Right cardiac atrium (tissue), 5 donors: ENCODE measurements around the gene SDK1. TPM values are rescaled to one million over a fixed set of nuclear protein-coding genes. Genes with fewer than 3 reads are reported as not detected.

Experiments used
- ATAC-seq, 2 donors: fragments of 200-7000 bp; cut with Tn5 transposase; one replicate each; pipeline versions ENCODE4 v1.8.0 to v1.9.1; 2020; ENCODE audit warnings: moderate library complexity in 2 of 2, mild to moderate bottlenecking in 1 of 2
- DNase-seq, 3 donors: peaks; one replicate each; pipeline ENCODE4 v3.0.0-alpha.2; 2020
- H3K27ac ChIP-seq: one replicate; pipeline ENCODE4 v1.5.1; 2013; ENCODE audit warnings: mild to moderate bottlenecking, low read length, control low read depth, moderate library complexity
- H3K27me3 ChIP-seq: one replicate; pipeline ENCODE4 v1.6.1; 2013; ENCODE audit not compliant: control insufficient read depth, insufficient read depth
- H3K4me1 ChIP-seq: one replicate; pipeline ENCODE4 v1.6.1; 2013; ENCODE audit warnings: low read length; ENCODE audit not compliant: control insufficient read depth, insufficient read depth
- H3K4me3 ChIP-seq: one replicate; pipeline ENCODE4 v1.5.1; 2013; ENCODE audit warnings: low read length, control low read depth
- H3K9me3 ChIP-seq: one replicate; pipeline ENCODE4 v1.6.1; 2013; ENCODE audit warnings: low read length; ENCODE audit not compliant: control insufficient read depth
- WGBS: extraction: QIAGEN DNeasy Blood & Tissue Kit; methylation state at CpG from one replicate; pipeline ENCODE4 v1.1.7; 2013; 5-methylcytosine and 5-hydroxymethylcytosine counted together
- intact Hi-C, 4 donors: fragments of 100-400 bp; cut with DNase I; formaldehyde crosslinking; loops; one replicate each; pipeline versions ENCODE4 v1.11.0 to v1.14.0; 2022 to 2023
- polyA plus RNA-seq: library from polyadenylated mRNA; stranded (reverse); fragments of 200-250 nt; gene quantifications from one replicate; pipeline ENCODE4 v1.2.3, GENCODE V29; 2013
- total RNA-seq, 4 donors: library from RNA; stranded (reverse); fragmentation: NEBNext Ultra II Directional; extraction: Animal tissue kit (Norgen Biotek cat#: 25700); gene quantifications; one replicate each; pipeline ENCODE4 v1.2.1, GENCODE V29; 2021
- donor health status: healthy with polysubstance abuse.
- donor health status: DM: no; HTN: yes; CAD: no.
- donor health status: DM: no; HTN: no; CAD: no.
- donor health status: DM: no; HTN: yes; CAD: no; lungs with severe emphysema.
- donor health status: DM: yes; HTN: yes; CAD: no.

The SDK1 gene
- total and polyA plus RNA-seq, 5 donors: 0.97 to 3.2 (median 2.4) TPM

- Histone ChIP-seq H3K9me3 (no peaks in the 10 kb centered on the region), H3K4me1 (no peaks in the 10 kb centered on the region), H3K27me3 (no peaks in the 10 kb centered on the region), H3K4me3 (no peak overlapping the region), H3K27ac (no peak overlapping the region)
- no peak for ATAC-seq
- 70% methylated on average over 12 of the region's 12 CpGs for WGBS
- intact Hi-C loops: no loop called here
- no peak for DNase-seq
Observed at GRCh38 chr7:3380886-3381685, 80.0 kb downstream of the SDK1 start.

DNA sequence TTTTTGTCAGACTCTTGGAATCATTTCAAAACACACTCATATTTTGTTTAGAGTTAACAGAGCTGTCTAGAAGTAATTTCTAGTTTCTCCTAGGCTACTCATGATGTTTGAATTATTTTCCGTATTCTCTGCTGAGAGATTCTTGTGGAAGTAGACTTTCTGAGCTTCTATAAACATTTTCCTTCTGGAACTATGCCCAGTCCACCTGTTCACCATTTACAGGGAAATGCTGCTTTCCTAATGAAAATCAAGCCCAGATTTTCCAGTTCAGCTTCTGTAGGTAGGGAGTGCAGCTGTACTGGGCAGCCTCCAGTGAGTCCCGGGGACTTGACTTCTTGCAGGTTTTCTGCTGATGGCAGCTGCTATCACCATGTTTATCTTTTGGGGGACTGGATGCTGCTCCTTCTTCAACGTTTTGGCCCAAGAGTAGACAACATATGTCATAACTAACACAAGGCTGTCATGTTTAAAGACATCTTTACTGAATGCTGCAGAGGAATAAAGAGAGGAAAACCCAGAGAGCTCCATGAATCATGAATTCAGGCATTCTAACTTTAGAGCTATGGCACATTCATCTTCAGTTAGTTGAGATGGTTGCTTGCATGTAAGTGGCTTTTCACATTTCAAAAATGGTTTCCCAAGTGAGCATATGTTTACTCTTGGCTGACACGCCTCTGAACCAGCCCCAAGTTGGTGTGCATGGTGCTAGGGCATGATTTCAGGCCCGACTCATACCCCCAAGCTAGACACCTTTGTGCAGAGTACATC, 85.6 kb downstream of the SDK1 start:
- DNase-seq (no peak), ATAC-seq (no peak)
- H3K4me3 ChIP-seq: no peak overlapping the region
- no peaks in the 10 kb centered on the region for H3K9me3 ChIP-seq
- WGBS: 58% methylated on average over 5 of the region's 5 CpGs
- no peaks in the 10 kb centered on the region for H3K27me3 ChIP-seq
- H3K4me1 ChIP-seq: no peaks in the 10 kb centered on the region
- H3K27ac ChIP-seq: no peak overlapping the region
- intact Hi-C loops: no loop called here

DNA sequence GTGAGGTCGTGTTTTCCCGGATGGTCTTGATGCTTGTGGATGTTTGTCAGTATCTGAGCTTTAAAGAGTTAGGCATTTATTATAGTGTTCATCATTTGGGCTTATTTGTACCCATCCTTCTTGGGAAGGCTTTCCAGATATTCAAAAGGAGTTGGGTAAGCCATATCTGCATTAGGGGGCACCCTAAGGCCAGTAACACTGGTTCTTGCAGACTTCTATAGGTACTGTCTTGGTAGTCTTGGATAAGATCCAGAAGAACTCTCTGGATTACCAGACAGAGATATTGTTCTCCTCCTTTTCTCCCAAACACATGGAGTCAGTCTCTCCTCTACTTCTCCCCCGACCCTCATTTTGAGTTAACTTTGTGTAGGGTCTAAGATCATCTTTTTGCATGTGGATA, 92.8 kb downstream of the SDK1 start:
- H3K27ac ChIP-seq: no peak overlapping the region
- ATAC-seq (no peak), DNase-seq (no peak)
- 90% methylated on average over 3 of the region's 3 CpGs for WGBS
- no peaks in the 10 kb centered on the region for H3K27me3 ChIP-seq
- no peak overlapping the region for H3K4me3 ChIP-seq
- intact Hi-C loops: no loop called here
- H3K9me3 ChIP-seq: no peaks in the 10 kb centered on the region
- H3K4me1 ChIP-seq: no peaks in the 10 kb centered on the region

- ATAC-seq: no peak
- DNase-seq: no peak
- Histone ChIP-seq H3K9me3 (no peaks in the 10 kb centered on the region), H3K4me3 (no peak overlapping the region), H3K4me1 (no peaks in the 10 kb centered on the region), H3K27ac (no peak overlapping the region), H3K27me3 (no peaks in the 10 kb centered on the region)
- intact Hi-C loops: no loop called here
- 92% methylated on average over 3 of the region's 3 CpGs for WGBS
Observed at GRCh38 chr7:3397324-3397723, 96.3 kb downstream of the SDK1 start.

DNA sequence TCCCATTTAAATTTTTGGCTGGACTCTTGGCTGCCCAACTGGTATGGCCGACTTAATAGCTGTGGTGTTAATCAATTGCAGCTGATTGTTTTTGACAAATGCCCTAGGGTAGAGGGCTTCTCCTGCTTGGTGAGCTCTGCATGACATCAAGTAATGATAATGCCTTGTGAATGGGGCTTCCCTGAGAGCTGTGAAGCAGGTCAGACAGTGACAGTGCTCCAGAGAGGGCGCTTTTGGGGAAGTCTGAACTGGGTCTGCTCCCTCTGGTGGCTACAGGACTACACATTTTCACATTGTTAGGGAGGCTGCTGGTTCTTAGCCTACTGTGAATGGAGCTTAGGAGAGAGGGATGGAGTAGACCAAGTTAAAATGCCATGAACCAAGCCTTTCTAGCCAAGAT, 98.8 kb downstream of the SDK1 start:
- ATAC-seq (no peak), DNase-seq (no peak)
- no peaks in the 10 kb centered on the region for H3K4me1 ChIP-seq
- no peak overlapping the region for H3K4me3 ChIP-seq
- H3K27ac ChIP-seq: no peak overlapping the region
- 46% methylated on average over 2 of the region's 2 CpGs for WGBS
- H3K9me3 ChIP-seq: no peaks in the 10 kb centered on the region
- intact Hi-C loops: no loop called here
- H3K27me3 ChIP-seq: no peaks in the 10 kb centered on the region

- 63% methylated on average over 1 of the region's 1 CpG for WGBS
- Histone ChIP-seq H3K9me3 (no peaks in the 10 kb centered on the region), H3K4me3 (no peak overlapping the region), H3K4me1 (no peaks in the 10 kb centered on the region), H3K27me3 (no peaks in the 10 kb centered on the region), H3K27ac (no peak overlapping the region)
- ATAC-seq (no peak), DNase-seq (no peak)
- intact Hi-C loops: no loop called here
Observed at GRCh38 chr7:3404501-3404900, 103.4 kb downstream of the SDK1 start.

DNA sequence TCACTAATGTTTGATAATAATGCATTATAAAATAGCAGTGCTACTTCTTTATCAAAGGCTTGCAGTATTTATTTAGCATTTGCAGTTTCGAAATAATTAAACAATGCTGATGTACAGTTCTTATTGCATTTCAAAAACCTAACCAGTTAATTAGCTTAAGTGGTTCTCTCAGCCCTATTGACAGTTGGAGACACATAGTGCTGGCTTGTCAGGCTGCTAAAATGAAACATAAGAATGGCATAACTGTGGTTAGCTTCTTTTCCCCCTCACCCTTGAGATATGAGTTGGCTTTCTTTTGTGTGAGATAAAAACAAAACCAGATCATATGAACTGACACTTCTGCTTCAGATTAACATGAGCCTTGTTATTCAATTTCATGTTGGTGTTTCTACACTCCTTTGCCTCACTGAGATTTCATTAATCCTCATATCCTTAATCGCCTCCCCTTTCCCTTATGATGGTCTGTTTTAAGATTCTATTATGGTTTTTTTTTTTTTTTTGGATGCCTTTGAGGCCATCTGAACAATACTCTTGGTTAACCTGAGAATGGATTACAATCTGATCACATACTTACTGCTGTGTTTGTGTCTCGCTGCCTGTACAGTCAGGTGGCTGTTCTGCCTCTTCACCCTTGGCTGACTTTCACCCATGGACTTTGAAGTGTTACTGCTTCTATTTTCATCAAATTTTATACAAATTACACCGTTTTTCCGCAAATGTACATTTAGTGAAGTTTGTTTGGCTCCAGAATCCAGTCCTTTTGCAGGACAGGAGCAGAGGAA, 108.0 kb downstream of the SDK1 start:
- H3K27me3 ChIP-seq: no peaks in the 10 kb centered on the region
- no peaks in the 10 kb centered on the region for H3K9me3 ChIP-seq
- ATAC-seq (no peak), DNase-seq (no peak)
- H3K4me1 ChIP-seq: no peaks in the 10 kb centered on the region
- intact Hi-C loops: no loop called here
- no peak overlapping the region for H3K4me3 ChIP-seq
- no peak overlapping the region for H3K27ac ChIP-seq
- WGBS: 64% methylated on average over 5 of the region's 5 CpGs

DNA sequence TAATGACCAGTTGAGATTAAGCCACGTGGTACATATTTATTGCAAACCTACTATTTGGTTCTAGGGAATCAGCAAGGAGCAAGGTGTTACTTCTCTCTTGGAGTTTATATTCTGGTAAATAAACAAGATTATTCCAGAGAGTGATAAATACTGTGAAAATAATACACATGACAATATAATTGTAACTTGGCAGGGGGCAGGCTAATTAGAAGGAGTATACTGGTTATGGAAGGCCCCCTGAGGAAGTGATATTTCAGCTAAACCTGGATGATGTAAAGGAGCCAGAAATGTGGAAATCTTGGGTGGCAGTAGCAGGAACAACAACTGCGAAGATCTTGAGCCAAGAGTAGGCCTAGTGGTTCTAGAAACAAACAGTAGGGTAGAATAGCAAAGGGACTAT, 111.8 kb downstream of the SDK1 start:
- ATAC-seq (no peak), DNase-seq (no peak)
- Histone ChIP-seq H3K4me3 (no peak overlapping the region), H3K4me1 (no peaks in the 10 kb centered on the region), H3K27me3 (no peaks in the 10 kb centered on the region), H3K27ac (no peak overlapping the region), H3K9me3 (no peaks in the 10 kb centered on the region)
- WGBS: 74% methylated on average over 2 of the region's 2 CpGs
- intact Hi-C loops: no loop called here

DNA sequence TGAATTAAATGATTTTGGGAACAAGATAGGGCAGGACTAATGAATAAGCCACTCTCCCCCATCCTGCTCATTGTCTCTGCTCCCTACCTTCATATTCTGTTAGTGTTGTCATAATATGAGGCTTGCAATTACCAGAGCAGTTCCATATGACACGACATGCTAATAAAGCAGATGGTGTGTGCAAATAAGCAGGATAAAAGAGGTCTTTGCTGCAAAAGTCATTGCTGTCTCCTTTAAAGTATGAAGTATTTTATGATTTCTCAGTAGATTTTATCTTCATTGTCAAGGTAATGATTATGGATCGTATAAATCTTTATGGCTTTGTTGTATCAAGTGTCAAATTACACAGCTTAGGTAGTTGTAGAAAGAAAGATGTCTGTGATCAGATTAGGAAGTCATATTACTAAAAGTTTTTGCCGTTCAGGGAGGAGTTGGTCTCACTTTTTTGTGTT, 114.8 kb downstream of the SDK1 start:
- DNase-seq (no peak), ATAC-seq (no peak)
- intact Hi-C loops: no loop called here
- H3K27me3 ChIP-seq: no peaks in the 10 kb centered on the region
- H3K4me1 ChIP-seq: no peaks in the 10 kb centered on the region
- H3K9me3 ChIP-seq: no peaks in the 10 kb centered on the region
- WGBS: 71% methylated on average over 3 of the region's 3 CpGs
- H3K27ac ChIP-seq: no peak overlapping the region
- no peak overlapping the region for H3K4me3 ChIP-seq

DNA sequence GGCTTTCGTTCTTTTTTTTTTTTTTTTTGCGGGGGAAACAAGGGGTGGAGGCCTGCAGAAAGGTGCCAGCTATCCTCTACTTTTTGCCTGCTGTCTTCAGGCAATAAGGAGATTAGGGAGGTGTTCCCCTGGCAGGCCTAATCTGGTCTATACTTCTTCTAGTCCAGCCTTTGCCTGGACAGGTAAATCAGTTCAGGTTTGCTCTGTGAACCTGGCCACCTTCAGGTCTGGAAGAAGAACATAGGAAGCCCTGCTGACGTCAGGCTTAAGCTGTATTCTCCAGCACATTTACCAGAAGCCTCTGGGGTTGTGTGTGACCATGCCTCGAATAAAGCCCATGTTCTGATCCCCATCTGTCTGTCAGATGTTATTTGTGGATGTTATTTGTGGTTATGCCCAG, 115.4 kb downstream of the SDK1 start:
- no peak for ATAC-seq
- Histone ChIP-seq H3K4me1 (no peaks in the 10 kb centered on the region), H3K27ac (no peak overlapping the region), H3K9me3 (no peaks in the 10 kb centered on the region), H3K4me3 (no peak overlapping the region), H3K27me3 (no peaks in the 10 kb centered on the region)
- WGBS: 71% methylated on average over 4 of the region's 4 CpGs
- DNase-seq: no peak
- intact Hi-C loops: no loop called here

GRCh38 chr7:3425087-3425486, 124.0 kb downstream of the SDK1 start:
- no peak for ATAC-seq
- H3K9me3 ChIP-seq: no peaks in the 10 kb centered on the region
- H3K4me1 ChIP-seq: no peaks in the 10 kb centered on the region
- no peak overlapping the region for H3K27ac ChIP-seq
- H3K4me3 ChIP-seq: no peak overlapping the region
- no peak for DNase-seq
- intact Hi-C loops: no loop called here
- H3K27me3 ChIP-seq: no peaks in the 10 kb centered on the region
